Endothelial cell of umbilical vein (primary cell): ENCODE results near the gene ATP9B. TPM values are rescaled to one million over a fixed set of nuclear protein-coding genes. Genes with fewer than 3 reads are reported as not detected.

Source experiments
- BruUV-seq: library from RNA; stranded (reverse); fragments of 400-500 nt; replicated peaks from 2 replicates; lab custom pipeline; 2021; lab: Mats Ljungman, UMichigan
- CTCF ChIA-PET: fragments of 300-600, 350-600 bp; sonication (Branson Sonifier 250); formaldehyde crosslinking; loops from one replicate; lab custom pipeline; 2021; ENCODE audit warnings: antibody characterized with exemption, inconsistent platforms; lab: Charles Lee
- POLR2A ChIA-PET: fragments of 300-600, 350-600 bp; sonication (Branson Sonifier 250); formaldehyde crosslinking; loops from one replicate; lab custom pipeline; 2021; ENCODE audit warnings: antibody characterized with exemption, inconsistent platforms; lab: Charles Lee
- DNase-seq: peaks from one replicate; pipeline ENCODE4 v3.0.0-alpha.2; 2011; ENCODE audit warnings: low read depth, low spot score
- FAIRE-seq: peaks from 2 replicates; lab custom pipeline; 2011; peaks lifted over from hg19 to GRCh38; lab: Jason Lieb, UNC
- H2AFZ ChIP-seq: 2 replicates; pipeline ENCODE4 v1.6.0; 2012; ENCODE audit warnings: low read depth, low read length, control low read depth, inconsistent platforms
- H3K27ac ChIP-seq: 2 replicates; pipeline ENCODE4 v1.5.1; 2011; ENCODE audit warnings: low read depth, mild to moderate bottlenecking, control low read depth, low read length, moderate library complexity; ENCODE audit not compliant: insufficient read depth
- H3K27me3 ChIP-seq, 2 experiments: 2 replicates each; pipeline versions ENCODE4 v1.6.0 to v1.6.1; 2011; ENCODE audit warnings: low read length in 2 of 2, mixed read lengths in 1 of 2; ENCODE audit not compliant: control insufficient read depth in 2 of 2, insufficient read depth in 2 of 2
- H3K36me3 ChIP-seq, 2 experiments: 2 replicates in 1 of 2; 3 replicates in 1 of 2; pipeline ENCODE4 v1.5.1; 2011; ENCODE audit warnings: low read length in 2 of 2, mild to moderate bottlenecking in 1 of 2, moderate library complexity in 1 of 2; ENCODE audit not compliant: control insufficient read depth in 2 of 2, insufficient read depth in 2 of 2; ENCODE audit errors: extremely low read depth in 1 of 2
- H3K4me1 ChIP-seq: 3 replicates; pipeline ENCODE4 v1.5.1; 2011; ENCODE audit warnings: mild to moderate bottlenecking, low read length; ENCODE audit not compliant: control insufficient read depth, insufficient read depth; ENCODE audit errors: extremely low read depth
- H3K4me2 ChIP-seq: 2 replicates; pipeline ENCODE4 v1.6.1; 2011; ENCODE audit warnings: low read length, control low read depth, mixed read lengths; ENCODE audit not compliant: insufficient read depth
- H3K4me3 ChIP-seq, 3 experiments: fragments of 200-600 bp in 1 of 3; sonication (generic), shearing (Covaris generic) in 1 of 3; replicated peaks in 1 of 3; 2 replicates each; pipeline ENCODE4 v1.5.1; 2011 to 2016; ENCODE audit warnings: control low read depth in 3 of 3, low read length in 3 of 3, mild to moderate bottlenecking in 2 of 3, inconsistent platforms in 1 of 3, low read depth in 1 of 3, moderate library complexity in 1 of 3; ENCODE audit not compliant: insufficient read depth in 1 of 3
- H3K79me2 ChIP-seq: 2 replicates; pipeline ENCODE4 v1.6.0; 2012; ENCODE audit warnings: low read length, inconsistent platforms; ENCODE audit not compliant: control insufficient read depth, insufficient read depth
- H3K9ac ChIP-seq: replicated peaks from 2 replicates; pipeline ENCODE3; 2011; ENCODE audit warnings: low read length, control low read depth; ENCODE audit not compliant: insufficient read depth; ENCODE audit errors: extremely low read depth
- H3K9me1 ChIP-seq: replicated peaks from 3 replicates; pipeline ENCODE4 v1.6.0; 2011; ENCODE audit warnings: mild to moderate bottlenecking, low read length; ENCODE audit not compliant: control insufficient read depth, insufficient read depth; ENCODE audit errors: extremely low read depth
- H3K9me3 ChIP-seq: replicated peaks from 2 replicates; pipeline ENCODE4 v1.5.1; 2012; ENCODE audit warnings: low read length, inconsistent platforms; ENCODE audit not compliant: control insufficient read depth, insufficient read depth
- H4K20me1 ChIP-seq: replicated peaks from 2 replicates; pipeline ENCODE3; 2011; ENCODE audit warnings: mild to moderate bottlenecking, low read length; ENCODE audit not compliant: control insufficient read depth, insufficient read depth; ENCODE audit errors: extremely low read depth
- EZH2 ChIP-seq: IDR thresholded peaks from 2 replicates; pipeline ENCODE4 v1.6.1; 2012; ENCODE audit warnings: borderline replicate concordance, low read depth, mild to moderate bottlenecking, moderate library complexity, low read length, inconsistent platforms; ENCODE audit not compliant: severe bottlenecking
- FOS ChIP-seq: IDR thresholded peaks from 2 replicates; pipeline ENCODE4 v1.6.1; 2011; ENCODE audit warnings: mild to moderate bottlenecking, low read length, moderate library complexity, borderline replicate concordance; ENCODE audit not compliant: insufficient read depth
- GATA2 ChIP-seq: IDR thresholded peaks from 2 replicates; pipeline ENCODE4 v1.7.0; 2011; ENCODE audit warnings: low read depth, mild to moderate bottlenecking, moderate library complexity, mixed read lengths, low read length; ENCODE audit not compliant: insufficient read length, insufficient read depth
- JUN ChIP-seq: IDR thresholded peaks from 2 replicates; pipeline ENCODE4 v1.6.1; 2011; ENCODE audit warnings: borderline replicate concordance, low read depth; ENCODE audit not compliant: insufficient read length, insufficient read depth
- MYC ChIP-seq: IDR thresholded peaks from one replicate; pipeline ENCODE4 v1.6.1; 2011; ENCODE audit warnings: mild to moderate bottlenecking, low read depth, low read length
- POLR2A ChIP-seq: IDR thresholded peaks from 2 replicates; pipeline ENCODE4 v1.6.1; 2012; ENCODE audit warnings: low read depth, mild to moderate bottlenecking, control low read depth, low read length
- POLR2AphosphoS5 ChIP-seq: IDR thresholded peaks from 2 replicates; pipeline ENCODE4 v1.6.1; 2012; ENCODE audit warnings: low read depth, mild to moderate bottlenecking, control low read depth, low read length, moderate library complexity; ENCODE audit not compliant: insufficient read depth
- dilution Hi-C: fragments of 300-500 bp; cut with MboI; formaldehyde crosslinking; loops from one replicate; pipeline ENCODE4 v1.15.0; 2019; ENCODE audit warnings: low sequenced_read_pairs; ENCODE audit not compliant: extremely low pct_ligation_motif_present
- intact Hi-C: fragments of 100-400 bp; cut with micrococcal nuclease; formaldehyde crosslinking; loops from one replicate; pipeline ENCODE4 v1.10.0; 2022
- polyA plus RNA-seq, 4 experiments: library from polyadenylated mRNA; depleted of rRNA in 3 of 4; stranded (reverse) in 3 of 4; unstranded in 1 of 4; fragments of >200 nt; gene quantifications; 2 replicates each; pipeline versions ENCODE4 v1.2.1 to v1.2.3, GENCODE V29; 2011 to 2012; ENCODE audit warnings: missing spikeins in 1 of 4
- total RNA-seq: library from RNA; stranded (reverse); gene quantifications from 2 replicates; pipeline ENCODE4 v1.2.3, GENCODE V29; 2021
- TF ChIP-seq, protein P1 (sequence below), 2 donors: IDR thresholded peaks; 1 replicate in 1 of 2; 2 replicates in 1 of 2; pipeline ENCODE4 v1.5.1; 2011; ENCODE audit warnings: low read length in 2 of 2, mild to moderate bottlenecking in 2 of 2, moderate library complexity in 2 of 2, control low read depth in 1 of 2, inconsistent platforms in 1 of 2, low read depth in 1 of 2; ENCODE audit not compliant: insufficient read depth in 1 of 2; ENCODE audit errors: extremely low read depth in 1 of 2
- TF ChIP-seq, protein P2 (sequence below): IDR thresholded peaks from 2 replicates; pipeline ENCODE4 v1.6.1; 2011; ENCODE audit not compliant: insufficient read depth, insufficient read length

The ATP9B gene
- total and polyA plus RNA-seq, 2 donors (not counting 3 experiments of a cell fraction or from before 2014, with no cell fraction given), result 14.6 to 18.2 TPM

DNA sequence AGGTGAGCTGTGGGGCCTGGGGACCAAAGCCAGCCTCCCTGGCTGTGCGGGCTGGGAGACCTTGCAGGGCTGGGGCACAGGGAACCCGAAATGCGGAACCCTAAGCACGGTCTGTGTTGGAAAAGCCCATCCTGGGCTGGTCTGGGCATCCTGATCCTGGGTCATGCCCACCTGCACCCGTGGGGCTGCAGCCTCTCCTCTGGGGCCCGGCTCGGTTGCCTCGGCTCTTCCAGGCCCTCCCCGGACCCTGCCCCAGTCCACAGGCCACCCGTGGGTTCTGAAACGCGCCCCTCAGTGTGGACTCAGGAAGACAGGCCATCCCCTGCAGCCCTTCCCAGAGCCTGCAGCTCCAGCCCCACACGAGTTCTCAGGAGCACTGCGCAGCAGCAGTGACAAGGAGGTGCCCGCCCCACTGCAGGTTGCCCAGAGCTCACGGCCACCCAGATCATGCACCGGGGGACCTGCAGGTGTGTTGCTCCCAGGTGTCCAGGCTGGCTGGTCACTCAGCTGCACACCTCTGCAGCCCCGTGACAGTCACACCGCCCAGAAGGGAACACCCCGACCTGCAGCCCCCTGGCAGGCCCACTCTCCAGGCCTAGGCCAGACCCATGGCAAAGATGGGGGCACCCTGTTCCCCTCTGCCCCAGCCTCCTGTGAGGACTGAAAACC, 314.3 kb downstream of the ATP9B start:
- no peaks in the 10 kb centered on the region for H3K36me3 ChIP-seq
- H4K20me1 ChIP-seq, result no peaks in the 10 kb centered on the region
- H3K79me2 ChIP-seq, result no peaks in the 10 kb centered on the region
- FAIRE-seq, result no peak
- no peak overlapping the region for H3K4me3 ChIP-seq
- no TSS peak for BruUV-seq
- dilution Hi-C loops (no loop called here), intact Hi-C loops (loop anchor here (10.0 kb wide), 1 partner anchor 651 kb away; the partner anchor contains the start of gene RBFA)
- no peak overlapping the region for H3K4me2 ChIP-seq
- no peaks in the 10 kb centered on the region for H3K4me1 ChIP-seq
- H3K27ac ChIP-seq, result no peak overlapping the region
- H2AFZ ChIP-seq, result no peak overlapping the region
- H3K27me3 ChIP-seq, result no peaks in the 10 kb centered on the region
- H3K9me3 ChIP-seq, result no peaks in the 10 kb centered on the region
- ChIA-PET CTCF (interaction anchor here (0.8 to 5.1 kb wide), 3 partner anchors 15 to 146 kb away, joined by 3 to 50 read pairs (median 6); no protein-coding TSS in a partner anchor), POLR2A (interaction anchor here (0.6 kb wide), 1 partner anchor 300 kb away, joined by 3 read pairs; no protein-coding TSS in a partner anchor)
- TF ChIP-seq MYC, result no peak
- no peak for TF ChIP-seq GATA2
- no peak for TF ChIP-seq EZH2
- TF ChIP-seq, protein P1, sequence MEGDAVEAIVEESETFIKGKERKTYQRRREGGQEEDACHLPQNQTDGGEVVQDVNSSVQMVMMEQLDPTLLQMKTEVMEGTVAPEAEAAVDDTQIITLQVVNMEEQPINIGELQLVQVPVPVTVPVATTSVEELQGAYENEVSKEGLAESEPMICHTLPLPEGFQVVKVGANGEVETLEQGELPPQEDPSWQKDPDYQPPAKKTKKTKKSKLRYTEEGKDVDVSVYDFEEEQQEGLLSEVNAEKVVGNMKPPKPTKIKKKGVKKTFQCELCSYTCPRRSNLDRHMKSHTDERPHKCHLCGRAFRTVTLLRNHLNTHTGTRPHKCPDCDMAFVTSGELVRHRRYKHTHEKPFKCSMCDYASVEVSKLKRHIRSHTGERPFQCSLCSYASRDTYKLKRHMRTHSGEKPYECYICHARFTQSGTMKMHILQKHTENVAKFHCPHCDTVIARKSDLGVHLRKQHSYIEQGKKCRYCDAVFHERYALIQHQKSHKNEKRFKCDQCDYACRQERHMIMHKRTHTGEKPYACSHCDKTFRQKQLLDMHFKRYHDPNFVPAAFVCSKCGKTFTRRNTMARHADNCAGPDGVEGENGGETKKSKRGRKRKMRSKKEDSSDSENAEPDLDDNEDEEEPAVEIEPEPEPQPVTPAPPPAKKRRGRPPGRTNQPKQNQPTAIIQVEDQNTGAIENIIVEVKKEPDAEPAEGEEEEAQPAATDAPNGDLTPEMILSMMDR (IDR thresholded peaks at IDR 0.05; ENCODE audit: extremely low read depth in 1 of 2, insufficient read depth in 1 of 2, low read depth in 1 of 2, low read length in 2 of 2), result no peak
- no peak for TF ChIP-seq POLR2A
- TF ChIP-seq, protein P2, sequence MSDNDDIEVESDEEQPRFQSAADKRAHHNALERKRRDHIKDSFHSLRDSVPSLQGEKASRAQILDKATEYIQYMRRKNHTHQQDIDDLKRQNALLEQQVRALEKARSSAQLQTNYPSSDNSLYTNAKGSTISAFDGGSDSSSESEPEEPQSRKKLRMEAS, result no peak
- no peak for TF ChIP-seq POLR2AphosphoS5
- no peak for TF ChIP-seq JUN
- no peak for TF ChIP-seq FOS
- DNase-seq, result no peak
- H3K9me1 ChIP-seq, result no peaks in the 10 kb centered on the region
- H3K9ac ChIP-seq, result no peak overlapping the region
